GM18507 (cell line): Measurements from ENCODE around the gene LILRB3.
"Not testable (repeated sequence)": the region's sequence is repeated elsewhere in the genome, so short reads cannot be mapped to it uniquely, and the experiment has no call there.

ENCODE experiments used
- DNase-seq: peaks from one replicate; pipeline ENCODE4 v3.0.0; 2011; ENCODE audit warnings: low read depth; ENCODE audit not compliant: insufficient read length; ENCODE audit errors: extremely low spot score
- FAIRE-seq: peaks from 2 replicates; lab custom pipeline; 2011; peaks lifted over from hg19 to GRCh38; lab: Jason Lieb, UNC

Gene LILRB3

GRCh38 chr19:54178581-54179261 is 44.1 kb downstream of the LILRB3 start:
- DNase-seq (no peak), FAIRE-seq (no peak)

GRCh38 chr19:54173951-54174834 is 48.6 kb downstream of the LILRB3 start:
- FAIRE-seq (no peak), DNase-seq (no peak)

GRCh38 chr19:54173359-54173699 is 49.5 kb downstream of the LILRB3 start:
- DNase-seq (no peak), FAIRE-seq (no peak)

GRCh38 chr19:54172471-54173358 is 50.1 kb downstream of the LILRB3 start, which contains the start of gene TMC4:
Gene TMC4 (minus strand): TSS chr19:54173160. CDS start chr19:54173117, 43 bp downstream.
- DNase-seq (no peak), FAIRE-seq (no peak)

GRCh38 chr19:54171736-54172431 is 50.9 kb downstream of the LILRB3 start:
- DNase-seq, FAIRE-seq: not testable (repeated sequence)

GRCh38 chr19:54169149-54169740 is 53.6 kb downstream of the LILRB3 start:
- FAIRE-seq (no peak), DNase-seq (no peak)

GRCh38 chr19:54168174-54168917 is 54.5 kb downstream of the LILRB3 start:
- FAIRE-seq: peak; percentile 85
- peak; percentile 74 for DNase-seq
